ENCODE measurements around the gene LSP1.
"Not testable (repeated sequence)": the region's sequence is repeated elsewhere in the genome, so short reads cannot be mapped to it uniquely, and the experiment has no call there.

Gene LSP1

DNA sequence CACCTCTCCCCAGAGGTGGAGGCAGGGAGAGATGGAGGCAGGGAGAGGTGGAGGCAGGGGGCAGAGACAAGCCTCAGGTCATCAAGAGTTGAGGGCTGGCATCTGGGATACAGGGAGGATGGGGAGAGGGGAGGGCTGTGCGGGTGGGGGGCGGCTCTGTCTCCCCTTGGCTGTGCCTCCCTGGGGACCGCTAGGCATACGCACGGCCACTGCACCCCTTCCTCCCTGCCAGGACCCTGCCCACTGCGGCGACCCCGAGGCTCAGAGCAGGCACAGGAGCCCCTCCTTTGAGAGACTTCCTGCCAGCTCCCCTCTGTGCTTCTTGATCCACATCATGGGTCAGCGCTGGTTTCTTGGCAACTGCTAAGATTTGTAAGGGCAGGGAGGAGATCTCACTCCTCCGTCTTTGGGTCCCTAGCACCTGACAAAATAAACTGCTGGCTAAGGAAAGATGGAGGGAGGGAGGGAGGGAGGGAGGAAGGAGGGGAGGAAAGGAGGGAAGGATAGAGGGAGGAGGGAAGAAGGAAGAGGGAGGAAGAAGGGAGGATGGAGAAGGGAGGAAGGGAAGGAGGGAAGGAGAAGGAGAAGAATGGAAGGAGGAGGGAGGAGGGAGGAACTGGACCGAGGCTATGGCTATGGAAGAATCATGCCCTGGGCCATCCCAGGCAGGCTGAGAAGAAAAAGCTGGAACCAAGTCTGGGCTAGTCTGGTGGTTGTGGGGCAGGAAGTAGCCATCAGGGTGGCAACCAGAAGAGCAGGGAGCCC is 20.3 kb downstream of the LSP1 start:
- in situ Hi-C loops (cut with MboI; ENCODE audit: low sequenced_read_pairs, unreplicated experiment) = no loop called here
- TF ChIP-seq, protein P1, sequence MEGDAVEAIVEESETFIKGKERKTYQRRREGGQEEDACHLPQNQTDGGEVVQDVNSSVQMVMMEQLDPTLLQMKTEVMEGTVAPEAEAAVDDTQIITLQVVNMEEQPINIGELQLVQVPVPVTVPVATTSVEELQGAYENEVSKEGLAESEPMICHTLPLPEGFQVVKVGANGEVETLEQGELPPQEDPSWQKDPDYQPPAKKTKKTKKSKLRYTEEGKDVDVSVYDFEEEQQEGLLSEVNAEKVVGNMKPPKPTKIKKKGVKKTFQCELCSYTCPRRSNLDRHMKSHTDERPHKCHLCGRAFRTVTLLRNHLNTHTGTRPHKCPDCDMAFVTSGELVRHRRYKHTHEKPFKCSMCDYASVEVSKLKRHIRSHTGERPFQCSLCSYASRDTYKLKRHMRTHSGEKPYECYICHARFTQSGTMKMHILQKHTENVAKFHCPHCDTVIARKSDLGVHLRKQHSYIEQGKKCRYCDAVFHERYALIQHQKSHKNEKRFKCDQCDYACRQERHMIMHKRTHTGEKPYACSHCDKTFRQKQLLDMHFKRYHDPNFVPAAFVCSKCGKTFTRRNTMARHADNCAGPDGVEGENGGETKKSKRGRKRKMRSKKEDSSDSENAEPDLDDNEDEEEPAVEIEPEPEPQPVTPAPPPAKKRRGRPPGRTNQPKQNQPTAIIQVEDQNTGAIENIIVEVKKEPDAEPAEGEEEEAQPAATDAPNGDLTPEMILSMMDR (IDR thresholded peaks at IDR 0.05; ENCODE audit: borderline replicate concordance, control extremely low read depth, extremely low read depth, insufficient read depth, missing control alignments) = no peak
- no peak for DNase-seq (ENCODE audit: low spot score)

DNA sequence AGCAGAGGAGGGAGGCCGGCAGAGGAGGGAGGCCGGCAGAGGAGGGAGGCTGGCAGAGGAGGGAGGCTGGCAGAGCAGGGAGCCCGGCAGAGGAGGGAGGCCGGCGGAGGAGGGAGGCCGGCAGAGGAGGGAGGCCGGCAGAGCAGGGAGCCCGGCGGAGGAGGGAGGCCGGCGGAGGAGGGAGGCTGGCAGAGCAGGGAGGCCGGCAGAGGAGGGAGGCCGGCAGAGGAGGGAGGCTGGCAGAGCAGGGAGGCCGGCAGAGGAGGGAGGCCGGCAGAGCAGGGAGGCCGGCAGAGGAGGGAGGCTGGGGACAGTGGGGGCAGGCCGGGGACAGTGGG is 20.9 kb downstream of the LSP1 start:
- in situ Hi-C loops (cut with MboI; ENCODE audit: low sequenced_read_pairs, unreplicated experiment) = not testable (repeated sequence)

GRCh38 chr11:1874441-1875092 is 21.7 kb downstream of the LSP1 start:
- DNase-seq (ENCODE audit: low spot score); in situ Hi-C loops (cut with MboI; ENCODE audit: low sequenced_read_pairs, unreplicated experiment): not testable (repeated sequence)

More for the DNA sequence above, 20.9 kb downstream of the LSP1 start:
- not testable (repeated sequence) for DNase-seq (ENCODE audit: low spot score)

DNA sequence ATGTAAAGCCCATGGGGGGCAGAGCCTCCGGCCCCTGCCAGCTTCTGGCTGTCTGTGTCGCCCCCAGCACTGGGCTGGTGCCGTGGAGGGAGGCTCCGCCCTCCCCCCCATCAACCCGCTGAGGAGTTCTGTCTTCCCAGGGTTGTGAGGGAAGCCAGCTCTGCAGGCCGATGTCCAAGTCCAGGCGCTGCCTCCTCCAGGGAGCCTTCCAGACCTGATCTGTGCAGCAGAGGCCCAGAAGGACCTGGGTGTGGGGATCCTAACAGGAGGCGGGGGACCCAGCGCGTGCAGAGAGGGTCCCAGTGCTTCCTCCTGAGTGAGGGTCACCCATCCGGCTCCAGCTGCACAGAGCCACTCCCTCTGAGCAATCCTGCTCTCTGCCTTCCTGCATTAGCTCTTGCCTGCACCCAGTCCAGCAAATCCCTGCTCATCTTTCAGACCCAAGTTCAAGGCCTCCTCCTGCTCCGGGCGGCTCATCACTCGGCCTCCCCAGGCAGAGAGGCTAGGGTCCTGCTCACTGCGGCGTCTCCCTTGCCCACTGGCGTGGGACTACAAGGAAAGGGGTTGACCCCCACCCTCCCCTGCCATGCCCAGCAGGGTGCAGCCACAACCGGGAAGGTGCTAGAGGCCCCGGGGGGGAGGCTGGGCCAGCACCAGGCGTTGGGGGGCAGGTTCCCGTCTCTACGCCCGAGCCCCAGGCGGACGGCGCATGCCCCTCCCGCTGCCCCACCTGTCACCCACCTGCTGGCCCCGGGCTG is 22.4 kb downstream of the LSP1 start:
- no peak for DNase-seq (ENCODE audit: low spot score)
- in situ Hi-C loops (cut with MboI; ENCODE audit: low sequenced_read_pairs, unreplicated experiment) = no loop called here
- TF ChIP-seq, protein P1 (IDR thresholded peaks at IDR 0.05; ENCODE audit: borderline replicate concordance, control extremely low read depth, extremely low read depth, insufficient read depth, missing control alignments) = no peak

GRCh38 chr11:1875851-1876301 is 23.0 kb downstream of the LSP1 start:
- DNase-seq (ENCODE audit: low spot score); in situ Hi-C loops (cut with MboI; ENCODE audit: low sequenced_read_pairs, unreplicated experiment): not testable (repeated sequence)

DNA sequence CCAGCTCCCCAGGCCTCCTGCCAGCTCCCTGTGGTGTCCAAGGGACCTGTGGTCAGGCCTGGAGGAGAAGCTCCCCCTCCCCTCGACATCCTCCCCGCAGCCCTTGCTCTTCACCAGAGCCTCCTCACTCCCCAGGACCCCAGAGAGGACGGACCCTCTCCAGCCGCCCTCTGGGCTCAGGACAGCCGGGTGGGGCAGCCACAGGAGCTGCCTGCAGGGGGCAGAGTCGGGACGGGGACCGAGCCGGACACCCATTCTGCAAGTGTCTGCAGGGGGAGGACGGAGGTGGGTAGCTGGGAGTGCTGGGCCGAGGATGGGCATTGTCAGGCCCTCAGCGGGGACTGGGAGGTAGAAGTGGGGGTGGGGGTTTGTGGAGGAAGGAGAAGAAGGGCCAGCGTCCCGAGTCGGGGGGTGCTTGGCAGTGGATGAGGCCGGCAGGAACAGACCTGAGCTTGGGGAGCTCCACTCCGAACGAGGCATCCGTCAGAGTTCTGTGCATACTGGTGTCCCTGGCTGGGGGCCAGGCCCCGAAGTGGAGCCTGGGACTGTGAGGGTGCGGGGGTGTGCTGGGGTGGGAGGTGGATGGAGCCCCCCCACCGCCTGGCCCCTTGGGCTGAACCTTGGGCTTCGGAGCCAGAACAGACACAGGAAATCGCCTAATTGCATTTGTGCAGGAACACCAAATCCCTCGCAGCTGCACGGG is 23.6 kb downstream of the LSP1 start:
- DNase-seq (ENCODE audit: low spot score) = no peak
- TF ChIP-seq, protein P1 (IDR thresholded peaks at IDR 0.05; ENCODE audit: borderline replicate concordance, control extremely low read depth, extremely low read depth, insufficient read depth, missing control alignments) = peak; percentile 29
- in situ Hi-C loops (cut with MboI; ENCODE audit: low sequenced_read_pairs, unreplicated experiment) = no loop called here

- no peak for DNase-seq (ENCODE audit: low spot score)
- in situ Hi-C loops (cut with MboI; ENCODE audit: low sequenced_read_pairs, unreplicated experiment) = no loop called here
- TF ChIP-seq, protein P1 (IDR thresholded peaks at IDR 0.05; ENCODE audit: borderline replicate concordance, control extremely low read depth, extremely low read depth, insufficient read depth, missing control alignments) = no peak
Observed at GRCh38 chr11:1877211-1878136, 24.6 kb downstream of the LSP1 start.

Measured in GM13976 (cell line).